H1 (cell line): ENCODE measurements around the gene VSIG10. TPM values are rescaled to one million over a fixed set of nuclear protein-coding genes. Genes with fewer than 3 reads are reported as not detected.

Experiments
- BACH1 ChIP-seq: IDR thresholded peaks from 2 replicates; pipeline ENCODE4 v1.6.1; 2012; ENCODE audit warnings: low read length, improper control_type of control experiment
- BRCA1 ChIP-seq: IDR thresholded peaks from 2 replicates; pipeline ENCODE4 v1.6.1; 2012; ENCODE audit warnings: low read depth, low read length, improper control_type of control experiment
- CBX5 ChIP-seq: fragments of 300-800, 300-1000 bp; sonication (generic); IDR thresholded peaks from 2 replicates; pipeline ENCODE4 v1.7.1; 2016; ENCODE audit warnings: antibody characterized with exemption, low read length, low read depth
- CBX8 ChIP-seq: fragments of 300-800, 300-1000 bp; sonication (generic); IDR thresholded peaks from 2 replicates; pipeline ENCODE4 v1.7.1; 2016; ENCODE audit warnings: low read depth, low read length, borderline replicate concordance
- CHD1 ChIP-seq: IDR thresholded peaks from 2 replicates; pipeline ENCODE4 v1.6.1; 2012; ENCODE audit warnings: low read depth, low read length, improper control_type of control experiment
- CREB1 ChIP-seq: IDR thresholded peaks from 2 replicates; pipeline ENCODE4 v1.6.1; 2012; ENCODE audit warnings: inconsistent platforms
- GTF2F1 ChIP-seq: IDR thresholded peaks from 2 replicates; pipeline ENCODE4 v1.6.1; 2012; ENCODE audit warnings: low read depth, low read length, improper control_type of control experiment, borderline replicate concordance
- HDAC2 ChIP-seq, 2 experiments: fragments of 300-600 bp in 1 of 2; sonication (generic) in 1 of 2; IDR thresholded peaks; 2 replicates each; pipeline ENCODE4 v1.6.1; 2011 to 2012; ENCODE audit warnings: low read depth in 2 of 2, low read length in 2 of 2, mild to moderate bottlenecking in 2 of 2, moderate library complexity in 2 of 2, borderline replicate concordance in 1 of 2, inconsistent platforms in 1 of 2
- JUND ChIP-seq: IDR thresholded peaks from 2 replicates; pipeline ENCODE4 v1.6.1; 2011; ENCODE audit warnings: mild to moderate bottlenecking, improper control_type of control experiment, low read length
- NANOG ChIP-seq: IDR thresholded peaks from 2 replicates; pipeline ENCODE4 v1.6.1; 2011; ENCODE audit warnings: low read length, low read depth, mild to moderate bottlenecking, inconsistent platforms; ENCODE audit not compliant: insufficient read depth, poor library complexity, severe bottlenecking
- PHF8 ChIP-seq: fragments of 200-600 bp; sonication (generic); conservative IDR thresholded peaks from 2 replicates; pipeline ENCODE4 v1.7.1; 2012; ENCODE audit warnings: low read depth, mild to moderate bottlenecking, inconsistent platforms, low read length, moderate library complexity
- POLR2A ChIP-seq, 2 experiments: IDR thresholded peaks; 1 replicate in 1 of 2; 2 replicates in 1 of 2; pipeline ENCODE4 v1.6.1; 2011; ENCODE audit warnings: low read depth in 2 of 2, low read length in 2 of 2, mild to moderate bottlenecking in 2 of 2; ENCODE audit errors: control extremely low read depth in 1 of 2
- POLR2AphosphoS5 ChIP-seq: IDR thresholded peaks from 2 replicates; pipeline ENCODE4 v1.6.1; 2011; ENCODE audit warnings: low read depth, low read length
- RBBP5 ChIP-seq: IDR thresholded peaks from 2 replicates; pipeline ENCODE4 v1.7.1; 2012; ENCODE audit warnings: low read depth, mild to moderate bottlenecking, inconsistent platforms, low read length, moderate library complexity, borderline replicate concordance
- SIN3A ChIP-seq, 2 experiments: IDR thresholded peaks in 1 of 2; conservative IDR thresholded peaks in 1 of 2; 2 replicates each; pipeline ENCODE4 v1.6.1; 2011 to 2012; ENCODE audit warnings: low read length in 2 of 2, improper control_type of control experiment in 1 of 2, low read depth in 1 of 2, mild to moderate bottlenecking in 1 of 2
- TAF1 ChIP-seq: IDR thresholded peaks from 2 replicates; pipeline ENCODE4 v1.6.1; 2011; ENCODE audit warnings: mild to moderate bottlenecking, low read depth, low read length
- TBP ChIP-seq: IDR thresholded peaks from 2 replicates; pipeline ENCODE4 v1.6.1; 2011; ENCODE audit warnings: low read depth, low read length, improper control_type of control experiment
- polyA plus RNA-seq, 7 experiments: library from polyadenylated mRNA; depleted of rRNA in 3 of 7; stranded (reverse) in 5 of 7; unstranded in 2 of 7; fragments of >200 nt in 5 of 7; fragments of 200-250 nt in 2 of 7; gene quantifications; 1 replicate in 5 of 7; 2 replicates in 1 of 7; 4 replicates in 1 of 7; pipeline versions ENCODE4 v1.2.1 to v1.2.3, GENCODE V29; 2011 to 2013; ENCODE audit warnings: missing spikeins in 2 of 7, mixed read lengths in 2 of 7
- total RNA-seq: library from RNA; stranded (reverse); fragmentation: NEBNext Ultra II Directional; extraction: Animal tissue kit (Norgen Biotek cat#: 25700); gene quantifications from 2 replicates; pipeline ENCODE4 v1.2.1, GENCODE V29; 2021
- TF ChIP-seq, protein P1 (sequence below): IDR thresholded peaks from 2 replicates; pipeline ENCODE4 v1.6.1; 2011; ENCODE audit warnings: low read length, improper control_type of control experiment
- TF ChIP-seq, protein P2 (sequence below): IDR thresholded peaks from 2 replicates; pipeline ENCODE4 v1.6.1; 2012; ENCODE audit warnings: inconsistent platforms
- TF ChIP-seq, protein P3 (sequence below), 3 experiments: IDR thresholded peaks; 1 replicate in 2 of 3; 2 replicates in 1 of 3; pipeline versions ENCODE4 v1.5.1 to v1.6.1; 2011; ENCODE audit warnings: low read length in 3 of 3, mild to moderate bottlenecking in 3 of 3, inconsistent platforms in 2 of 3, low read depth in 1 of 3, moderate library complexity in 1 of 3; ENCODE audit not compliant: insufficient read depth in 1 of 3; ENCODE audit errors: control extremely low read depth in 1 of 3

VSIG10 gene
- total and polyA plus RNA-seq, 2 of the 8 experiments (the other 6 are each of a cell fraction or from before 2014, with no cell fraction given): 34.4 to 93.6 TPM

DNA sequence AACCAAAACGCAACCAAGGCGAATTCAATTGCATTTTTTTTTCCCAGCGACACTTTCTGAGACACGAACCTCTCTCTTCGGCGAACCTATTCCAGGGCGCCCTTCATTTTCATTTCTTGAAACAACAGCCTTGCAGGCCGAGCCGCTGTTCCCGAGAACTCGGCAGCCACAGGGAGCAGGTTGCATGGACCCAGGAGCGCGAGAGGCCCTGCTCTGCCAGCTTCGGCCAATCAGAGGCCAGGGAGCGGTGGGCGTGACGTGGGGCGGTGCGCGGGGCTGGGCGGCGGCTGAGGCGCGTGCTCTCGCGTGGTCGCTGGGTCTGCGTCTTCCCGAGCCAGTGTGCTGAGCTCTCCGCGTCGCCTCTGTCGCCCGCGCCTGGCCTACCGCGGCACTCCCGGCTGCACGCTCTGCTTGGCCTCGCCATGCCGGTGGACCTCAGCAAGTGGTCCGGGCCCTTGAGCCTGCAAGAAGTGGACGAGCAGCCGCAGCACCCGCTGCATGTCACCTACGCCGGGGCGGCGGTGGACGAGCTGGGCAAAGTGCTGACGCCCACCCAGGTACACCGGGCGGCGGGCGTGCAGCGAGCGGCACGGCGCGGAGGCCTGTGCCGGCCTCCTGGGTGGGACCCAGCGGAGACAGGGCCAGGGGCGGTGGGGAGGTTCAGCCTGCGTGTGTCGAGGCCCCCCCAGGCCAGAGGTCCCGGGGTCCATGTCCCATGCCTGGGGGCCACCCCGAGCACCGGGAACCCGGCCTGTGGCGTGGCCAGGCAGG lies 32.2 kb upstream of the VSIG10 start, which contains the start of gene PEBP1 (continued):
- TF ChIP-seq TAF1 (peak; percentile 77; the same call in 1 of the 2 replicates), BACH1 (peak; percentile 77), CBX8 (no peak), CHD1 (no peak), POLR2AphosphoS5 (peak; percentile 83; the same call in 1 of the 2 replicates), BRCA1 (0 out of 2 replicates have a peak, but pooled peaks have one; percentile 54), NANOG (no peak), RBBP5 (peak; percentile 87), JUND (no peak), GTF2F1 (0 out of 2 replicates have a peak, but pooled peaks have one; percentile 23), TBP (peak; percentile 60; the same call in 1 of the 2 replicates), CREB1 (peak; percentile 80), POLR2A (IDR thresholded peaks at IDR 0.05; ENCODE audit: control extremely low read depth in 1 of 2, low read depth in 2 of 2, low read length in 2 of 2) (peak; percentile 50 to 68), PHF8 (peak; percentile 74), SIN3A (conservative IDR thresholded peaks at IDR 0.05 in 1 of 2, IDR thresholded peaks at IDR 0.05 in 1 of 2; ENCODE audit: low read depth in 1 of 2, low read length in 2 of 2) (0 out of 4 replicates have a peak, but pooled peaks of 1 of the 2 experiments have one; percentile 52), HDAC2 (IDR thresholded peaks at IDR 0.05; ENCODE audit: borderline replicate concordance in 1 of 2, low read depth in 2 of 2, low read length in 2 of 2) (peak; percentile 7 to 59; a peak in 1 of 4 replicates), CBX5 (no peak)
- TF ChIP-seq, protein P1, sequence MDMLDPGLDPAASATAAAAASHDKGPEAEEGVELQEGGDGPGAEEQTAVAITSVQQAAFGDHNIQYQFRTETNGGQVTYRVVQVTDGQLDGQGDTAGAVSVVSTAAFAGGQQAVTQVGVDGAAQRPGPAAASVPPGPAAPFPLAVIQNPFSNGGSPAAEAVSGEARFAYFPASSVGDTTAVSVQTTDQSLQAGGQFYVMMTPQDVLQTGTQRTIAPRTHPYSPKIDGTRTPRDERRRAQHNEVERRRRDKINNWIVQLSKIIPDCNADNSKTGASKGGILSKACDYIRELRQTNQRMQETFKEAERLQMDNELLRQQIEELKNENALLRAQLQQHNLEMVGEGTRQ: no peak
- TF ChIP-seq, protein P2, sequence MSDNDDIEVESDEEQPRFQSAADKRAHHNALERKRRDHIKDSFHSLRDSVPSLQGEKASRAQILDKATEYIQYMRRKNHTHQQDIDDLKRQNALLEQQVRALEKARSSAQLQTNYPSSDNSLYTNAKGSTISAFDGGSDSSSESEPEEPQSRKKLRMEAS: peak; percentile 92
- TF ChIP-seq, protein P3, sequence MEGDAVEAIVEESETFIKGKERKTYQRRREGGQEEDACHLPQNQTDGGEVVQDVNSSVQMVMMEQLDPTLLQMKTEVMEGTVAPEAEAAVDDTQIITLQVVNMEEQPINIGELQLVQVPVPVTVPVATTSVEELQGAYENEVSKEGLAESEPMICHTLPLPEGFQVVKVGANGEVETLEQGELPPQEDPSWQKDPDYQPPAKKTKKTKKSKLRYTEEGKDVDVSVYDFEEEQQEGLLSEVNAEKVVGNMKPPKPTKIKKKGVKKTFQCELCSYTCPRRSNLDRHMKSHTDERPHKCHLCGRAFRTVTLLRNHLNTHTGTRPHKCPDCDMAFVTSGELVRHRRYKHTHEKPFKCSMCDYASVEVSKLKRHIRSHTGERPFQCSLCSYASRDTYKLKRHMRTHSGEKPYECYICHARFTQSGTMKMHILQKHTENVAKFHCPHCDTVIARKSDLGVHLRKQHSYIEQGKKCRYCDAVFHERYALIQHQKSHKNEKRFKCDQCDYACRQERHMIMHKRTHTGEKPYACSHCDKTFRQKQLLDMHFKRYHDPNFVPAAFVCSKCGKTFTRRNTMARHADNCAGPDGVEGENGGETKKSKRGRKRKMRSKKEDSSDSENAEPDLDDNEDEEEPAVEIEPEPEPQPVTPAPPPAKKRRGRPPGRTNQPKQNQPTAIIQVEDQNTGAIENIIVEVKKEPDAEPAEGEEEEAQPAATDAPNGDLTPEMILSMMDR (IDR thresholded peaks at IDR 0.05; ENCODE audit: control extremely low read depth in 1 of 3, insufficient read depth in 1 of 3, low read depth in 1 of 3, low read length in 3 of 3): 0 out of 4 replicates have a peak, but pooled peaks of 1 of the 3 experiments have one; percentile 6
